Left ventricle myocardium superior (tissue), 1 donor: ENCODE measurements around the gene RAD9A. TPM values are rescaled to one million over a fixed set of nuclear protein-coding genes. Genes with fewer than 3 reads are reported as not detected.

Experiments
- ATAC-seq: fragments of 200-7000 bp; cut with Tn5 transposase; one replicate; pipeline ENCODE4 v1.9.1; 2020; ENCODE audit warnings: mild to moderate bottlenecking, moderate library complexity
- DNase-seq: peaks from one replicate; pipeline ENCODE4 v3.0.0-alpha.2; 2020
- intact Hi-C: fragments of 100-400 bp; cut with micrococcal nuclease; formaldehyde crosslinking; loops from one replicate; pipeline ENCODE4 v1.11.0; 2022
- total RNA-seq: library from RNA; stranded (reverse); fragmentation: NEBNext Ultra II Directional; extraction: Animal tissue kit (Norgen Biotek cat#: 25700); gene quantifications from one replicate; pipeline ENCODE4 v1.2.1, GENCODE V29; 2021
- donor health status: DM: no; HTN: yes; CAD: no; lungs with severe emphysema.

Gene RAD9A
- total RNA-seq, 1 donor from 2014 or later = 5.8 TPM

DNA sequence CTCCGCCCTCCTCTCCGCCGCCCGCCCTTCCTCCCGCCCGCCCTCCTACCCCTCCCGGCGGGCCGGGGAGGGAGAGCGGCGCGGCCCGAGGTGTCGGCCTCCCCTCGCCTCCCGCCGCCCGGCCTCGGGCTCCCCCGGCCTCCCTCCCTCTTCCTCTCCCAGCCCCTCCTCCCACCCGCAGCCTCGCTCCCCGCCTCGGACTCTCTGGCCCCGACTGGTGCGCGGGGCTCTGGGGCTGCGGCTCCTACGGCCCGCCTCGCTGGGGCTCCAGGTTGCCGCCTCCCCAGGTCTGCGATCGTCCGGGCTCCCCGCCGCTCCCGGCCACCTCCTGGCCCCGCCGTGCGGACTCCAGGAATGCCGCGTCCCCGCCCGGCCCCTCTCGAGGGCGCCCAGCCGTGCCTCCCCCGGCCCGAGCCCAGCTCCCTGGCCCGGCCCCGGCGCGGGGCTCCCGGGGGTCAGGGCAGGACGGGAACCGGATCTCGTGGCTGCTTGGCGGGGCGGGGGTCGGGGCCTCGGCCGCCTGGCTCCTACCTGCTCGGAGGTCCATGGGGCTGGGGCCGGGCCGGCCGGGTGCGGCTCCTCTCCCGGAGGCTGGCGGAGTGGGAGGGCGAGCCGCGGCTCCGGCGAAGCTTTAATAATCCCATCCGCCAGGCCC lies 18.7 kb upstream of the RAD9A start, which contains the start of gene CLCF1:
Gene CLCF1, minus strand, starts transcription at position 606 of the 655 bp plus-strand sequence. Its CDS starts 59 bp downstream, at position 547.
- DNase-seq (peak; percentile 81), ATAC-seq (peak; percentile 74)
- intact Hi-C loops = no loop called here

DNA sequence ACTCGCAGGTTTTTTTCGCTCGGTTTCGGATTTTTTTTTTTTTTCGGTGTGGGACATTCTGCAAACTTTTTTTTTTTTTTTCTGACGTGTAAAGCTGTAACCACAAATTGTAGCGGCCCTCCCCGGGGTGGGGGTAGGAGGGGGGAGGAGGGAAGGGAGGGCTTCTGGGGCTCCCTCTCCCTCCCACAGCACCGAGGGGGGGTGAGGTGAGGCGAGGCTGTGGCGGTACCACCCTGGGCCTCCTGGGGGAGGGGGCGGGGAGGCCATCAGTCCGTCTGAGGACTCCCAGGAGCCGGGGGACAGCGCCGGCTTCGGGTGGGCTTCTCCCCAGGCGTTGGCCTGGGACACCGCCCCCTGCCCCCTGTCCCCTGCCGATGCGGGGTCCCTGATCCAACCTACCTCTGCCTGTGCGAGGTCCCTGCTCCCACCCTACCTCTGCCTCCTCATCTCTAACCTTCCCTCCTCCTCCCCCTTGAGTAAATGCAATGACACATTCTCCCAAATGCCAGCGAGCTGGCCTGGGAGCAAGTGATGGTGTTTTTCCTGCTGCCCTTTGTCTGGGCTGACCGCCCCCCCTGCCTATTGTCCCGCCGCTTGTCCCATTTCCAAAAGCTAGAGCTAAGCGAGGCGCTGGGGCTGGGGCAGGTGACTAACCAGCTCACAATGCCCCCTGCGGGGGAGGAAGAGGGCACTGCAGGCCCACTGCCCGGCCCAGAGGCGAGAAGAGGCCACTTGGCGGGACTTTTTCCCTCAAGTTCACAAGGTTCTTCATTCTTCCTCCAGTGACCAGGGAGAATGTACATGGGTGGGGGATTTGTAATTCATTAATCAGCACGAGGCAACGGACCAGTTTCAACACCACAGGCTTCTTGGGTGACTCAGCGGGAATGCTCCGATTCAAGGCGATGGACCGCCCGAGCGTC lies 17.9 kb upstream of the RAD9A start:
- peak; percentile 58 for ATAC-seq
- peak; percentile 68 for DNase-seq
- intact Hi-C loops = no loop called here

DNA sequence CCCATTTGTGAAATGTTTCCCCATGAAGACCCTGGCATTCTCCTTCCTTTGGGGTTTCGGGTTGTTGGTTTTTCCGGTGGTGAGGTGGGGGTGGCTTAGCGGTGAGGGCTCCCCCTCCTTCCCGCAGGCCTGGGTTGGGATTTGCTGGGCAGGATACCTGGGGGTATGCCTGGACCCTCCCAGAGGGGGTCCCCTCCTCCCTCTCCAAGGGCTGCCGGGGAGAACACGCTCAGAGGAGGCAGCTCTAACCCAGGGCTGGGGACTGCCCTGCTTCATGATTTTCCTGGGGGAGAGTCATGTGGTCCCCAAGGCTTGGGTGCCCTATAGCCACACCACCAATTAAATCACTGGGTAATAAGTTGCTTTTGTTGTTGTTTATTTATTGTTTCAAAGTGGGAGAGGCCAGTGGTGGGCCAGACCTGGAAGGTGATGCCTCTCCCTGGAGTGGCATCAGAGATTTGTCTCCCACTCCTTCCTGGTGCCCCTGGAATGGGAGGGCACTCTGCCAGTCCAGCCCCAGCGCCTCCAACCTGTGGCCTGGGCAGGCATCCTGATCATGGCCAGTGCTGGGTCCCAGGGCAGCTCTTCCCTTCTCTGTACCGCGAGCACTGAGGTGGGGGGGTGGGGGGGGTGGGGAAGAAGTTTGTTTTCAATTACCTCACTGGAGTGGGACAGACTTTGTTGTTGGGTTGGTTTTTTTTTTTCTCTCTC lies 17.1 kb upstream of the RAD9A start:
- ATAC-seq (no peak), DNase-seq (no peak)
- intact Hi-C loops = no loop called here

DNA sequence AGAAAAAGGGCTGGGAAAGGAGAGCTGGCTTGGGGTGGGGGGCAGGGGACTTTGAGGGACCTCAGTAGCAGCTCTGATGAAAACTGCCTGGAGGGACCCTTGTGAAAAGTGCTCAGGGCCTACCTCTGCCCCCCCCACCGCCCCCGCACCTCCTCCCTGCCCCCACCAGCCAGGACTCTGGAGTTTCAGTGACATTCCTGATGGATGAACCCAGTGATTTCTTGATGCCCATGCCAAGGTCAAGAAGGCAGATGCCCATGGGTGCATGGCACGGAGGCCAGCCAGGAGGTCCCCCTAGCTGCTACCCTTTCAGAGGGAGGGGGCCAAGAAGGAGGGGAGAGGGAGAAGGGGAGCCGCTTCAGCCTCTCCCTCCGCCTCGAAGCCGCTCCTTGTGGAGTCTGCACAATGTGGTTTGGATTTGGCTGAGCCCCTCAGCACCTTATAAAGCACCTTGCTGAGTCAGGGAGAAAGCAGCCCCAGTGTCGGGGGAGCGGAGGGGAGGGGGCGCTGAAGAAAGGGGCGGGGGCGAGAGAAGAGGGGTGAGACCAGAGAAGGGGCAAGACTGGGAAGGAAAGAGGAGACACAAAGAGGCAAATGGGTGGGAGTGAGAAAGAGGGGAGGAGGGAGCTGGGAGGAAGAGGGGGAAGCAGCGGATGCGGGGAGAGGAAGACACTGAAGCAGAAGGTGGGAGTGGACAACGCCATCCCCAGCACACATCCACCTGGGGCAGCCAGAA lies 16.3 kb upstream of the RAD9A start:
- no peak for ATAC-seq
- DNase-seq = no peak
- intact Hi-C loops = no loop called here

DNA sequence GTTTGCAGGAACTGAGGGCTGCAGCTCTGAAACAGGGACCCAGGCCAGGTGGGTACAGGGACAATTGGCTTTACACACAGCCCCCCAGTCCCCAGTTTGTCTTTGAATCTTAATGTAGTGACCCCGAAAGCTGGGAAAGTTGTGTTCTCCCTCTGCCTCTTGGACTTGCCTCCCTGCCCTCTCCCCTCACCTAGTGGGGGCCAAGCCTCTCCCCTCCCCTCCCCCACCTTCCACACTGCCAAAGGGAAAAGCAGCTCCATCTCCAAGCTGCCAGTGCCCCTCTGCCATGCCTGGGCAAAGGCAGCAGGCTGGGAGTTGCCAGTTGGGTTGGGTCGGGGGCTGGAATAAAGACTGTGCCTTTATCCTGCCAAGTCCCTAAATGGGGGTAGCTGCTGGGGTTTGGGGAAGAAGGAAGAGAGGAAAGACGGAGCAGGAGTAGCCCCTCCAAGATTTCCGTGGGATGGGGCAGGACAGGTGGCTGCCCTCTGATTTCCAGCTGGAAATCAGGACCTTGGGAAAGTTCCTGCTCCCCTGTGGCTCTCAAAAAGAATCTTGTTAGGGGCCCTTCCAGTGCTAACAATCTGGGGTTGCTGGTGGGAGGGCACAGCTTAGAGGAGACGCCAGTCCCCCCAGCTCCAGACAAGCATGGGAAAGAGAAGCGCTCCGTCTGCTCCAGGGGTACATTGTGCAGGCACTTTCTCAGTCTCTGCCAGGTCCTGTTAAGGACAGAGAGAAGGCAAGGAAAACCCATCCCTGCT lies 15.5 kb upstream of the RAD9A start:
- intact Hi-C loops = no loop called here
- no peak for DNase-seq
- no peak for ATAC-seq

DNA sequence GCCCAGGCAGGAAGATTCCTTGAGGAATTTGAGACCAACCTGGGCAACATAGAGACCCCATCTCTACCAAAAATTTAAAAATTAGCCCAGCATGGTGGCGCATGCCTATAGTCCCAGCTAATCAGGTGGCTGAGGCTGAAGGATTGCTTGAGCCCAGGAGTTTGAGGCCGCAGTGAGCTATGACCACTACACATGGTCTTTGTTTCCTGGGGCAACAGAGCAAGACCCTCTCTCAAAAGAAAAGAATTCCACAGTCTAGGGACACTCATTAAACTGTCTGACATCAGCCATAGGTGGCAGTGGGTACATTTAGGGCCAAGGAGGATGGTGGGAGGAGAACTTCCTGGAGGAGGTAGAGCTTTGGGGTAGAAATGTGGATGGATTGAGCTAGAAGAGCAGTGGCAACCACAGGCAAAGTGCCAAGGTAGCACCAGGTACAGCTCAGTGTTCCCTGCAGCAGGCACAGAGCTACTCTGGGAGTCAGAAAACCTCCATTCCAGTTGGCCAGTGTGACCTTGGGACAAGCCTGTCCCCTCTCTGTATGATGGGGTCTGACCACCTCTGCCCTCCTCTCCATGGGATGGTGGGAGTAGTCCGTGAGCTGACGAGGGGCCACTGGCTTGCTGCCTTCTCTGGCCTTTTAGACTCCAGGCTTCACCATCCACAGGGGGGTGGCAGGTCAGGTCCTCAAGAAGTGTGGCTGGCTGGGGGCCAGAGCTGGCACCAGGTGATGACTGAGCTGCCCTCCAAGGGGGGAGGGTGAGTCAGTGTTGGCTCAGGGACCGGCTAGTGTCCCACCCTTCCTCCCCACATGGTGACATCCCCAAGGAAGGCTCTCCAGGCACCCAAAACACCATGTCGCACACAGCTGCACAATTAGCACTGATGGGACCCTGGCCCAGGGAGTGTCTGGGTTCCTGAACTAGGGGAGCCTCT lies 14.6 kb upstream of the RAD9A start:
- no peak for ATAC-seq
- DNase-seq = no peak
- intact Hi-C loops = no loop called here

DNA sequence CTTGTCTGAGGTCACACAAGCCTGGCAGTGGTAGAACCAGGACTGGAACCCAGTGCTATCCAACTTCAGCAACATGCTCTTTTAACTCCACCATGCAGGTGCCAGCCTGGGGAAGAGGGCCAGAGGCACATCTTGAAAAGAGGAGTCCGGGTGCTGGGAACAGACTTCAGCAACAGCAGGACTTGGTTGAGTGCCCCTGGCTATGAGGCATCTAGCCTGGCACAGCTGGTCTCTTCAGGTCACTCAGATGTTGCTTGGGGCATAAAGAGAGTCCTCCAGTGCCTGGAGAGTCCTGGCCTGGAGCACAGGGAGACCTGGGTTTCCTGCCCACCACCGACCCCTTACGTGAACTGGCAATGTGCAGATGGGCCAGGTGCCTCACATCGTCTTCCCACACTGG lies 13.2 kb upstream of the RAD9A start:
- DNase-seq (no peak), ATAC-seq (no peak)
- intact Hi-C loops = no loop called here

DNA sequence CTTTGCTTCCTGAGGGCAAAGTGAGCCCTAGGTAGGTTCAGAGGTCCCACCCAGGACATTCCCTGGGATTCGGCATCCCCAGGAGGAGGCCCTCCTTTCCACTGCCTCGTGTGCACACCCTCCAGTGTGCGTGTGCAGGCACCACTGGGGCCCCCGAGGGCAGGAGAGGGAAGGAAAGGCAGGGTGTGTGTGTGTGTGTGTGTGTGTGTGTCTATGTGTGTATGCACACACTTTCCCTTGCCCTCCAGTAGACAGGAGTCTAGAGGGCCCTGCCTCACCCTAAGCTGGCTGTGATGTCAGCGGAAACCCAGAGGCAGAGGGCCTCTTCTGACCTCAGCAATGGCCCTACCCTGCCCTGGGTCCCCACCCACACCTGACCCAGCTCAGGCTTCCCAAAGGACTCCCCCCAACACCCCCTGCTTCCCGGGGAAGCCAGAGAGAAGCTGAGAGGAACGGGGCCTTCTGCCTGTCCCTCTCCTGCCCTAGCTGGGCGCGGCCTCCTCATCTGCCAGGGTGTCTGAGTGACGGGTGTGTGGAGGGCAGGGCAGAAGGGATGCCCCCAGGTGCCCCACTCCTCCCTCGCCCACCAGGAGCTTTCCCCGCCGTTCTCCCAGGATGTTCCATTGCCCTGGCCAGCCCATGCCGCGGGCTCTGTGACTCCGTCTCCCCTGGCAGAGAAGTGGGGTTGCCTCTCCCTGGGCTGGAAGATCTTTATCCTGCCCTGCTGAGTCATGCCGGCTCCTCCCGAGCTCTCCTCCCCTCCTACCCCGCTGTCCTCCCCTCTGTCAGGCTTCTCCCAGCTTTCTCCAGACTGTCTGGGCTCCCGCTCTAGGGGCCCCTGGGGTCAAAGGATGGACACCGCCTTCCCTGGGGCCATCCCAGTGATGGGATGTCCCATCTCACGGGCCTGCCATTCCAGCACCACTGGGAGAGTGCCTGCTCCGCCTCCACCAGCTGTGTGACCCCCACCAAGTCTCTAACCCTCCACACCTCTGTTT lies 12.4 kb upstream of the RAD9A start:
- intact Hi-C loops = no loop called here
- DNase-seq = no peak
- ATAC-seq = no peak

DNA sequence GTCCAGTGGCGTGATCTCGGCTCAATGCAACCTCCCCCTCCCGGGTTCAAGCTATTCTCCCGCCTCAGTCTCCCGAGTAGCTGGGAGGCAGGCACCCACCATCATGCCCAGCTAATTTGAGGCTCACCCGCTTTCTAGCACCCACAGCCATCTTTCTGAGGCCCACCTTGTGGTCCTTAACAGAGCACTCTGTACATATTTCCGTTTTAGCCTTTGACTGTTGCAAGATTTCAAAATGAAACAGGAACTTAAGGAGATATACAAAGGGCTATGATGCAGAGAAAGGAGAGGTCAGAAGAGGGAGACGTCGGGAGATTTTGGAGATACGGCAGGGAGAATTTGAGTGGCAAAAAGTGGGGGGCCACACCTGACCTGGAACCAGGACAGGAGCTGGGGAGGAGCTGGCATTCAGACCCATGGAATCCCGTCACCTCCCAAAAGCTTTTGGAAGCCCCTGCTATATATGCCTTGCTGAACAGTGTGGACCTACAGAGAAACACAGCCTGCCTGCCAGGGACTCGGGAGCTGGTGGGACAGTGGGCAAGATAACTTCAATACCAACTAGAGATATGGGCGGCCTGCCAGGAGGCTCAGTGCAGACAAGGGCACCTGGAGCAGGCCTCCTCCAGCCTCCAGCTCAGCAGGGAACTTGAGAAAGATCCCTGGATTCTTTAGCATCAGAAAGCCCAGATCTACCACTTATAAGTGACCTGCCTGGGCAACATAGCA lies 10.4 kb upstream of the RAD9A start:
- ATAC-seq (no peak), DNase-seq (no peak)

DNA sequence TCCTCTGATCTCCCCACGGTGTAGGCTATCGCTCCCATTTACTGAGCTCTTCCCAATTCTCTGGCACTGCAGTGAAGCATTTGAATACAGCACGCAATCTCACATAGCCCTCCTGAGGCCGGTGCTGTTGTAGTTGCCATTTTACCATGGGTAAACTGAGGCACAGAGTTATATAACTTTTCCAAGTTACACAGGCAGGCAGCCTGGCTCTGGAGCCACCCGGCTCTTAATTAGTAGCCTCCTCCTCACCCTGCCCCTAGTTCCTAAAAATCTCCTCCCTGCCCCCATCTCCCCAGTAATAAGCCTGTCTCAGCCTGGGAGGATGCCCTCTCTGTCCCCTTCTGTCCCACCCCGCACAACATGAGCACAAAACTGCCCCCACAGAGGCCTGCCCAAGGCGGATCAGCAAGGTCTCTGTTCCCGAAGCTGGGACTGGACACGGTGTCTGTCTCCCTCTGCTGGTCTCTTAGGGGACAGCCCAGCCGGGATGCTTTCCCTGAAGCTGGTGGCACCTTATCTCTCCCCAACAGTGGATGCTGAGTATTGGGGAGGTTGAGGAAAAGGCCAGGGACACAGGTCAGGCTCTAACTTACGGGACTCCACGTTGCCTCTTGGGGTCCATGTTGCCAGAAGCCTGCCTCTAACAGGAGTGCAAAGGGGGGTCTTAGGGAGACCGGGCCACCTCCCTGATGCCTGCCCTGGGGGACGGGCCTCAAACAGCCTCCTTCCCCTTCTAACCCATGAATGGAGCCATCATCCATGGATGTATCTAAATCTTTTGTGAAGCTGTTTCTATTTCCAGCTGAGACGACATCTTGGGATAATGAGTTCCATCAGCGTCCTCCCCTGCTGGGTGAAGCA lies 9.3 kb upstream of the RAD9A start:
- peak; percentile 86 for ATAC-seq
- peak; percentile 84 for DNase-seq
- intact Hi-C loops = no loop called here

More for the DNA sequence above, 10.4 kb upstream of the RAD9A start:
- intact Hi-C loops = no loop called here

DNA sequence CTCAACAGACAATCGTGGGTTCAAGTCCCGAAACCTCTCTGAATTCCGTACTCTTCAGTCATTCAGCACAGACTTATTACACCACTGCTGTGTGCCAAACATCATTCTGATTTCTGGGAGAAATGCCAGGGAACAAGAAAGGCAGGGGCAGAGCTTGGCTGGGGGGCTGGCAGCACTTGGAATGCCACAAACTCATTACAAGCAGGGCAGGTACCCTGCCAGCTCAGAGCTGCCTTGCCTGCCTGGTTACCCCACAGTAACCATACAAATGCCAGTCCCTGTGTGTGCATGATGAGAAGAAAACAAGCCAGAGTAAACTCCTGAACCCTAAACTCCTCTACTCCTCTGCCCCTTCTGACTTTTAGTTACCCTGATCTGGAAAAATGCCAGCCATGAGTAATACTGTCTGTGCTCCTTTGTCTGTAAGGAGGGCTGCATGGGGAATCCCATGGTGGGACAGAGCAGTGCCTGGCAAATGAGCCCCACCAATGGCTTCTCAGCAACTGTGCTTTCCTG lies 6.9 kb upstream of the RAD9A start:
- ATAC-seq = peak; percentile 10
- no peak for DNase-seq
- intact Hi-C loops = no loop called here

DNA sequence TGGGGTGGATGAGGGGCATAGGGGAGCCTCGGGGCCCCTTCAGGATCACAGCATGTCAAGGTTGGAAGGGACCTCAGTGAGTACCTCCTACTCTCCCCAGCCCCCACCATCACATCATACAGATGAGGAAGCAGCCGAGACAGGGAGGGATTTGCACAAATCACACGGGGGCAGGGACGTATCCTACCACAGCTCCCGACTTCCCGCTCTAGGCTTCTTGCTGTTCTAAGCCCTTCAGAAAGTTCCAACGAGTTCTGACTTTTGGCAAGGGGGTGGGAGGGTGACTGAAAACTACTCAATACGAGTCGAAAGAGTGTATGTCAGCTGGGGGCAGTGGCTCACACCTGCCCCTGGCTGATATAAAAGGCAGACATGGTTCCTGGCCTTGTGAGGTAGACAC lies 4.7 kb upstream of the RAD9A start:
- intact Hi-C loops = no loop called here
- DNase-seq (no peak), ATAC-seq (no peak)

DNA sequence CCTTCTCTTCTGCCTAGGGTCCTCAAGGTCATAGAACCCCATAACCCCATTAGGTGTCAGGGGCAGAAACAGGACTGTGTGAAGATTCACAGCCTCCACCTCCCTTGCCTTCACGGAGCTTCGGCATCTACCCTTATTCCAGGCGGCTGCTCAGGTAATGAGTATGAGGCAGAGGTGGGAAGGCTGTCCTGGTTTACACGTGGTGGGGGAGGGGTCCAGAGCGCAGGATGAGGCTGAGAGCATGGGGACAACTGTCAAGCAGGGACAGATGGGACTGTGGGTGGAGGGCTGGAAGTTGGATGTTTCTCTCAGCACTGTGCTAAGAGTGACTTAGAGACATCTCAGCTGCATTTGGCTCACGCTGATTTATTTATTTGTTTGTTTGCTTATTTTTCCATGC lies 4.3 kb upstream of the RAD9A start:
- no peak for ATAC-seq
- intact Hi-C loops = no loop called here
- DNase-seq = no peak

DNA sequence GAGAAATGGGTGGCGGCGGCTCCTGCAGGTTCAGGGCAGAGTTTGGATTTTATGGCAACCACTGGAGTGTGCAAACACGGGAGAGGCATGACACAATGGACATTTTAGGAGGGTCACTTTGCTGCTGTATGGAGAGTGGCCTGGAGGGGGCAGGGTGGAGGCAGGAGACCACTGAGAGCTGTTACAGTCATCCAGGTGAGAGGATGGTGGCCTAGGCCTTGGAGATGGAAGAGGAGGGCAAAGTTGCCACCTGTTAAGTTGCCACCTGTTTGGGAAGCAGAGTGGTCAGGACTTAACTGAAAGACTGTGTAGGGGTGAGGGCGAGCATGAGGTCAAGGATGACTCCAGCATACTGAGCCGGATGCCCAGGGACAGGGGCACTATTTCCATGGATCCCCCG lies 2.3 kb upstream of the RAD9A start:
- intact Hi-C loops = no loop called here
- peak; percentile 9 for ATAC-seq
- peak; percentile 67 for DNase-seq

DNA sequence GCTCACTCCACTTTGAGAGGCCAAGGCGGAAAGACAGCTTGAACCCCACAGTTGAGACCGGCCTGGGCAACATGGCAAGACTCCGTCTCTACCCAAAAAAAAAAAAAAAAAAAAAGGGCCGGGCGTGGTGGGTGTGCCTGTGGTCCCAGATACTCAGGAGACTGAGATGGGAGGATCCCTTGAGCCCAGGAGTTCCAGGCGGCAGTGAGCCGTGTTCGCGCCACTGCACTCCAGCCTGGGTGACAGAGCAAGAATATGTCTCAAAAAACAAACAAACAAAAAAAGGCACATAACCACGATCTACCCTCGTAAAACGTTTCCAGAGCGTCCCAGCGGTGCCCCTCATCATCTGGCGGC lies 861 bp upstream of the RAD9A start:
- ATAC-seq = no peak
- intact Hi-C loops = no loop called here
- DNase-seq = no peak
